Thyroid gland (tissue), 4 donors: ENCODE measurements around the gene ZNF407. TPM values are rescaled to one million over a fixed set of nuclear protein-coding genes. Genes with fewer than 3 reads are reported as not detected.

Experiments
- DNase-seq, 2 donors: peaks; one replicate each; pipeline ENCODE4 v3.0.0-alpha.2; 2019
- H3K27ac ChIP-seq, 3 donors: fragments of 200-600 bp; sonication (generic); 1 replicate in 2 of 3; 2 replicates in 1 of 3; pipeline ENCODE4 v1.5.1; 2016 to 2019; ENCODE audit warnings: mild to moderate bottlenecking in 1 of 3, moderate library complexity in 1 of 3
- H3K27me3 ChIP-seq: fragments of 200-600 bp; sonication (generic); one replicate; pipeline ENCODE4 v1.5.1; 2019
- H3K36me3 ChIP-seq, 2 donors: fragments of 200-600 bp; sonication (generic); one replicate each; pipeline ENCODE4 v1.5.1; 2016 to 2019
- H3K4me1 ChIP-seq, 2 donors: fragments of 200-600 bp; sonication (generic); one replicate each; pipeline ENCODE4 v1.5.1; 2017 to 2019
- H3K4me3 ChIP-seq, 3 donors: fragments of 200-600 bp; sonication (generic); replicated peaks in 1 of 3; 1 replicate in 2 of 3; 2 replicates in 1 of 3; pipeline ENCODE4 v1.5.1; 2016; ENCODE audit warnings: mild to moderate bottlenecking in 1 of 3
- H3K9me3 ChIP-seq: fragments of 200-600 bp; sonication (generic); one replicate; pipeline ENCODE4 v1.5.1; 2017
- POLR2A ChIP-seq, 2 donors: fragments of 450-650 bp; IDR thresholded peaks; one replicate each; pipeline ENCODE4 v1.6.1; 2017; ENCODE audit warnings: antibody characterized with exemption in 2 of 2, mild to moderate bottlenecking in 2 of 2, moderate library complexity in 1 of 2
- WGBS, 2 donors: methylation state at CpG; one replicate each; pipeline ENCODE4 v1.1.5; 2017; 5-methylcytosine and 5-hydroxymethylcytosine counted together
- intact Hi-C: fragments of 100-400 bp; cut with DNase I; formaldehyde crosslinking; loops from one replicate; pipeline ENCODE4 v1.15.1; 2023
- total RNA-seq, 4 donors: library from RNA; depleted of rRNA; stranded (reverse); fragments of >200 nt; gene quantifications; one replicate each; pipeline ENCODE4 v1.2.3, GENCODE V29; 2016
- TF ChIP-seq, protein P1 (sequence below), 6 experiments: fragments of 200-600 bp in 3 of 6; fragments of 450-650 bp in 3 of 6; sonication (generic) in 3 of 6; IDR thresholded peaks; one replicate each; pipeline ENCODE4 v1.5.1; 2016 to 2019; ENCODE audit warnings: antibody characterized with exemption in 6 of 6, mild to moderate bottlenecking in 2 of 6, inconsistent platforms in 1 of 6, moderate library complexity in 1 of 6

The ZNF407 gene
- total RNA-seq, 4 donors from 2014 or later: 20.2 to 40.0 (median 26.4) TPM

DNA sequence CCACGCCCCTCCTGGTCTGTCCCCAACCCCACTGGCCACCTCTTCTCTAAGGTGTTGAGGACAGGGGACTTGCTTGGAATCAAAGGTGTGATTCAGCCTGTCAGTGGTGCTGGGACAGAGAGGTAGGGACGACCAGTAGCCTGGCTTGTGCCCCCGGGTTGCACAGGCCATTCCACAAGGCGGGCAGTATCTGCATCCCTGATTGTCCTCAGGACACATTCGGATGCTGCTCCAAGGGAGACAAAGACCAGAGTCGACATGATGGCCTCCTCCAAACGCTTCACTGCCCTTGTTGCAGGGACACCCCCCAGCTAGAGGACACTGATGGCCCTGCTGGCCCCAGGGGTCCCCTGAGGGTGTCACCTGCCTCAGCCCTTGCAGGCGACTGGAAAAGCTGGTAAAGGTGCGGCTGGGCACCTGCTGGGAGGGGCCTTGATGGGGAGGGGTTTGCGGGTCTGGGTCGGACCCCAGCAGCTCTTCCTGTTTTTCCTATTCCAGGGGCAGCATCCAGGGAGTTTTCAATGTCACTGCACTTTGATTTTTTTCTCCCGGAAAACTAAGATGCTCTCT, 513.3 kb downstream of the ZNF407 start:
- 68 to 77% methylated on average over 6 to 12 of the region's 12 CpGs for WGBS, 2 donors
- H3K27ac ChIP-seq: no peak overlapping the region
- H3K27me3 ChIP-seq: no peaks in the 10 kb centered on the region
- TF ChIP-seq, protein P1, sequence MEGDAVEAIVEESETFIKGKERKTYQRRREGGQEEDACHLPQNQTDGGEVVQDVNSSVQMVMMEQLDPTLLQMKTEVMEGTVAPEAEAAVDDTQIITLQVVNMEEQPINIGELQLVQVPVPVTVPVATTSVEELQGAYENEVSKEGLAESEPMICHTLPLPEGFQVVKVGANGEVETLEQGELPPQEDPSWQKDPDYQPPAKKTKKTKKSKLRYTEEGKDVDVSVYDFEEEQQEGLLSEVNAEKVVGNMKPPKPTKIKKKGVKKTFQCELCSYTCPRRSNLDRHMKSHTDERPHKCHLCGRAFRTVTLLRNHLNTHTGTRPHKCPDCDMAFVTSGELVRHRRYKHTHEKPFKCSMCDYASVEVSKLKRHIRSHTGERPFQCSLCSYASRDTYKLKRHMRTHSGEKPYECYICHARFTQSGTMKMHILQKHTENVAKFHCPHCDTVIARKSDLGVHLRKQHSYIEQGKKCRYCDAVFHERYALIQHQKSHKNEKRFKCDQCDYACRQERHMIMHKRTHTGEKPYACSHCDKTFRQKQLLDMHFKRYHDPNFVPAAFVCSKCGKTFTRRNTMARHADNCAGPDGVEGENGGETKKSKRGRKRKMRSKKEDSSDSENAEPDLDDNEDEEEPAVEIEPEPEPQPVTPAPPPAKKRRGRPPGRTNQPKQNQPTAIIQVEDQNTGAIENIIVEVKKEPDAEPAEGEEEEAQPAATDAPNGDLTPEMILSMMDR (IDR thresholded peaks at IDR 0.05): no peak
- no peak for TF ChIP-seq POLR2A (IDR thresholded peaks at IDR 0.05)
- H3K4me3 ChIP-seq: no peak overlapping the region
- no peaks in the 10 kb centered on the region for H3K9me3 ChIP-seq
- H3K36me3 ChIP-seq: no peaks in the 10 kb centered on the region
- intact Hi-C loops: no loop called here
- H3K4me1 ChIP-seq: no peaks in the 10 kb centered on the region
- no peak for DNase-seq

DNA sequence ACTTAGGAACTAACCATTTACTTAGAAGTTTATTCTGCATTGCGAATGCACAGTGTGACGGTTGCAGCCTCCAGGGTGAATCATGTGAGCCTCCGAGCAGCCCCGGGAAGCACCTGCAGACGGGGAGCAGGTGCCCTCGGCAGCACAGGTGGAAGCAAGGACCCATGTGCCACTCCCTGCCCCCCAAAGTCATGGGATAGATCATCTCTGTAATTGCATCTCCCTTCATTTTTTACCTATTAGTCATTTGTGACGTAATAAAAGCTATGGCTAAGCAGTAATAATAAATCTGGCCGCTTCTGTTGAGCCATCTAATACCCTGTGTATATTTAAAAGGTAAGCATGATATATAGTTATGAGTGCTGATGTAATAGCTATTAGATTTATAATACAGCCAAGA, 514.1 kb downstream of the ZNF407 start:
- no peak overlapping the region for H3K27ac ChIP-seq
- H3K27me3 ChIP-seq: no peaks in the 10 kb centered on the region
- 81 to 85% methylated on average over 8 of the region's 8 CpGs for WGBS, 2 donors
- no peaks in the 10 kb centered on the region for H3K36me3 ChIP-seq
- TF ChIP-seq POLR2A (IDR thresholded peaks at IDR 0.05): no peak
- TF ChIP-seq, protein P1 (IDR thresholded peaks at IDR 0.05): no peak
- DNase-seq: no peak
- intact Hi-C loops: no loop called here
- no peaks in the 10 kb centered on the region for H3K9me3 ChIP-seq
- H3K4me1 ChIP-seq: no peaks in the 10 kb centered on the region
- H3K4me3 ChIP-seq: no peak overlapping the region

DNA sequence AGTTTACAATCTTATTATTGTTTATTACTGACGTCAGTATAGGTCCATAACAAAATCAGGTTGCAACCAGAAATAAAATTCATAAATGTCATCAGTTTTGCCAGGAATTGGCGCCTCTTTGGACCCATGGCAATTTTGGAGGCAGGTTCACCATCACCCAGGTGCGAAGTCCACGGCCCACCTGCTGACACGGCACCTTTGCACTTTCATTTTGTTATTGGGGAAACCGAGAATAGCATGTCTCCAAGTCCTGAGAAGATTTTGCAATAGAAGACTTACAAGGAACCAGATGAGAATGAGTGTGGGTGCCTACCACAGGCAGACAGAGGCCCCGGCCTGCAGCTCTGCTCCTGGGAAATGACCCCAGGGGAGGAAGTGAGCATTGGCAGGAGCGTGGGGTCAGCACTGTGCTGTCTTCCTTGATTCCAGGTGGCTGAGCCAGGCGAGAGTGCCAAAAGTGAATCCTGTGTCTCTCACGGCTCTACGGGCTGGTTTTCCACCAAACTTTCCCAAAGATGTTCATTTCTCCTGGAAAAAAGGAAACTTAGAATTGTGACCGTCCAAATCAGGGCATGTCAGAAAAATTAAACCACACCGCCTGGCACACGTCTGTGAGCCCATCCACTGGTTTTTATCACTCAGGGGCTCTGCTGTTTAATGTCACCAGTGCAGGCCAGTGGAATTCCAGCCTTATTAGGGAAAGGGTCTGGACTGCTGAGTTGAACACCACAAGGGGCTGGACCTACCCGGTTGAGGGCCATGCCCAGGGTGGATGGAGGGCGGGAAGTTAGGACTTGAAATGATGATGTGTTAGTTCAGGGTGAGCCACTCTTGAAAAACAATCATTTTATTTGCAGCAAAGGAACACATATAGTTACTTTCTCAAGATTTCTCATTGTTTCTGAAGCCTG, 514.8 kb downstream of the ZNF407 start:
- DNase-seq: no peak
- intact Hi-C loops: no loop called here
- TF ChIP-seq POLR2A (IDR thresholded peaks at IDR 0.05): no peak
- TF ChIP-seq, protein P1 (IDR thresholded peaks at IDR 0.05): no peak
- Histone ChIP-seq H3K4me3 (no peak overlapping the region), H3K27ac (no peak overlapping the region), H3K4me1 (no peaks in the 10 kb centered on the region), H3K36me3 (no peaks in the 10 kb centered on the region), H3K9me3 (no peaks in the 10 kb centered on the region), H3K27me3 (no peaks in the 10 kb centered on the region)
- 86 to 89% methylated on average over 16 of the region's 16 CpGs for WGBS, 2 donors

DNA sequence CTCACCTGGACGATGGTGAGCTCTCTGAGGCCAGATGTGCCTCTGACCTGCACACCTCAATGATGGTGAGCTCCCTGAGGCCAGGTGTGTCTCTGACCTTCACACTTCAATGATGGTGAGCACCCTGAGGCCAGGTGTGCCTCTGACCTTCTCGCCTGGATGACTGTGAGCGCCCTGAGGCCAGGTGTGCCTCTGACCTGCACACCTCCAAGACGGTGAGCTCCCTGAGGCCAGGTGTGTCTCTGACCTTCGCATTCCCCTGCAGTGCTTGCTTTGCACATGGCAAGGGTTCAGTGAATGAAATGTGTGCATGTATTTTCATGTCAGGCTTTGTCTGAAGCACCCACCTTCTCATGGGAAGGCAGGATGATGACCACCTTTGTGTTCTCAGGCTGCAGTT, 515.8 kb downstream of the ZNF407 start:
- Histone ChIP-seq H3K4me3 (no peak overlapping the region), H3K4me1 (no peaks in the 10 kb centered on the region), H3K9me3 (no peaks in the 10 kb centered on the region), H3K27ac (no peak overlapping the region), H3K36me3 (no peaks in the 10 kb centered on the region), H3K27me3 (no peaks in the 10 kb centered on the region)
- no peak for DNase-seq
- TF ChIP-seq, protein P1 (IDR thresholded peaks at IDR 0.05): no peak
- no peak for TF ChIP-seq POLR2A (IDR thresholded peaks at IDR 0.05)
- 82 to 83% methylated on average over 2 to 5 of the region's 5 CpGs for WGBS, 2 donors
- intact Hi-C loops: no loop called here

GRCh38 chr18:75114231-75114764, 516.6 kb downstream of the ZNF407 start:
- intact Hi-C loops: no loop called here
- Histone ChIP-seq H3K4me1 (no peaks in the 10 kb centered on the region), H3K9me3 (no peaks in the 10 kb centered on the region), H3K27me3 (no peaks in the 10 kb centered on the region), H3K36me3 (no peaks in the 10 kb centered on the region), H3K27ac (no peak overlapping the region), H3K4me3 (no peak overlapping the region)
- TF ChIP-seq, protein P1 (IDR thresholded peaks at IDR 0.05): no peak
- no peak for TF ChIP-seq POLR2A (IDR thresholded peaks at IDR 0.05)
- DNase-seq: no peak
- WGBS, 2 donors: 85 to 91% methylated on average over 6 of the region's 6 CpGs
